ENCODE data around the gene DHRS9.

The DHRS9 gene

GRCh38 chr2:169069341-169069740 is at the start of gene DHRS9:
TSS of gene DHRS9 (plus strand) at chr2:169069563. CDS start at chr2:169081582, 12,019 bp downstream.
- H3K27me3 ChIP-seq (ENCODE audit: control insufficient read depth, insufficient read depth, low read length) = no peaks in the 10 kb centered on the region
- H3K36me3 ChIP-seq (ENCODE audit: control insufficient read depth, low read depth, low read length) = no peaks in the 10 kb centered on the region
- H3K4me3 ChIP-seq (ENCODE audit: low read length) = no peak within 1 kb of the TSS
- H3K27ac ChIP-seq (ENCODE audit: low read length) = no peak within 1 kb of the TSS
- no peaks in the 10 kb centered on the region for H3K9me3 ChIP-seq (ENCODE audit: control insufficient read depth, low read depth, low read length)
- H3K9ac ChIP-seq (ENCODE audit: low read length) = no peak within 1 kb of the TSS
- no peaks in the 10 kb centered on the region for H3K4me1 ChIP-seq (ENCODE audit: control insufficient read depth, low read depth, low read length)

GRCh38 chr2:169023161-169023560 is 46.2 kb upstream of the DHRS9 start:
- no peak overlapping the region for H3K9ac ChIP-seq (ENCODE audit: low read length)
- H3K9me3 ChIP-seq (ENCODE audit: control insufficient read depth, low read depth, low read length) = no peaks in the 10 kb centered on the region
- H3K27me3 ChIP-seq (ENCODE audit: control insufficient read depth, insufficient read depth, low read length) = no peaks in the 10 kb centered on the region
- H3K27ac ChIP-seq (ENCODE audit: low read length) = no peak overlapping the region
- H3K4me3 ChIP-seq (ENCODE audit: low read length) = no peak overlapping the region
- H3K36me3 ChIP-seq (ENCODE audit: control insufficient read depth, low read depth, low read length) = no peaks in the 10 kb centered on the region
- H3K4me1 ChIP-seq (ENCODE audit: control insufficient read depth, low read depth, low read length) = no peaks in the 10 kb centered on the region

- Histone ChIP-seq H3K27me3 (ENCODE audit: control insufficient read depth, insufficient read depth, low read length) (no peaks in the 10 kb centered on the region), H3K4me3 (ENCODE audit: low read length) (no peak overlapping the region), H3K27ac (ENCODE audit: low read length) (no peak overlapping the region)
Observed at GRCh38 chr2:169026056-169026455, 43.3 kb upstream of the DHRS9 start.

DNA sequence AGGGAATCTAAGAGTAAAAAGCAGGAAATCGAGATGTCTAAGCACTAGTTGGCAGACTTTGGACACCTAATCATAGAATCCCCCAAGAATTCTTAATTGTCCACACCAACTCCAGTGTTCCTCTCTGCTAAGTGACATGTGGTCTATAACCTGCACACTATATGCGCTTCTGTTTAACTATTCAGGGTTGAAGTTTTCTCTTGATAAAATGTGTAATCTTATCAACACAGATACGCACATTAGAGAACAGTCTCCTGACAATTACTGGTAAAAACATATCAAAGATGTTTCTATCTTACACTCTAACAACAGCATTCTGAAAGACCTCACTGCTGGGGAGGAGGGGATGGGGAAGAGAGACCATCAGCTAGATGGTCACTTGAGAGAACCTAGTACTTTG is 42.1 kb upstream of the DHRS9 start:
- Histone ChIP-seq H3K27ac (ENCODE audit: low read length) (no peak overlapping the region), H3K9me3 (ENCODE audit: control insufficient read depth, low read depth, low read length) (no peaks in the 10 kb centered on the region), H3K9ac (ENCODE audit: low read length) (no peak overlapping the region), H3K4me1 (ENCODE audit: control insufficient read depth, low read depth, low read length) (peaks cover 4% of the 10 kb centered on the region), H3K36me3 (ENCODE audit: control insufficient read depth, low read depth, low read length) (no peaks in the 10 kb centered on the region), H3K27me3 (ENCODE audit: control insufficient read depth, insufficient read depth, low read length) (no peaks in the 10 kb centered on the region), H3K4me3 (ENCODE audit: low read length) (no peak overlapping the region)

More at GRCh38 chr2:169026056-169026455, 43.3 kb upstream of the DHRS9 start:
- Histone ChIP-seq H3K36me3 (ENCODE audit: control insufficient read depth, low read depth, low read length) (no peaks in the 10 kb centered on the region), H3K9ac (ENCODE audit: low read length) (no peak overlapping the region), H3K4me1 (ENCODE audit: control insufficient read depth, low read depth, low read length) (no peaks in the 10 kb centered on the region), H3K9me3 (ENCODE audit: control insufficient read depth, low read depth, low read length) (no peaks in the 10 kb centered on the region)

DNA sequence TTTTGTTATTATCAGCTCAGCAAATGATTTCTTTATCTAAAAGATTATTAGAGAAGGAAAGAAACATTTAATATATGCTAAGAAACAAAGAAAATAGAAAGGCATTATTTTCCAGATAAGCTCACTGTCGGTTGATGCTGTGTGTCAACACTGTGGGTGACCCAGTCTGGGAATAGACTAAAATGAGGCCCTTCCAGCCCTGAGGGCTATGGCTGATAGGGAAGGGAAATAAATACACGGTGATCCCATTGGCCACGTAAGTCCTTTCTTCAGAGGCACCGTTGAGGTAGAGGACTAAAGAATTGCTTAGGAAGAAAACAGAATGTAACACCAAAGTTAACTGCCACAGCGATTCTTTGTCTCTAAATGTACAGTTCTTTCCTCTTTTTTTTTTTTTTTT is 40.0 kb upstream of the DHRS9 start:
- H3K27ac ChIP-seq (ENCODE audit: low read length) = no peak overlapping the region
- H3K27me3 ChIP-seq (ENCODE audit: control insufficient read depth, insufficient read depth, low read length) = no peaks in the 10 kb centered on the region
- no peaks in the 10 kb centered on the region for H3K9me3 ChIP-seq (ENCODE audit: control insufficient read depth, low read depth, low read length)
- no peak overlapping the region for H3K4me3 ChIP-seq (ENCODE audit: low read length)
- H3K4me1 ChIP-seq (ENCODE audit: control insufficient read depth, low read depth, low read length) = peaks cover 4% of the 10 kb centered on the region
- H3K36me3 ChIP-seq (ENCODE audit: control insufficient read depth, low read depth, low read length) = no peaks in the 10 kb centered on the region
- no peak overlapping the region for H3K9ac ChIP-seq (ENCODE audit: low read length)

GRCh38 chr2:169031202-169031601 is 38.2 kb upstream of the DHRS9 start, which contains the start of gene ABCB11:
TSS of gene ABCB11 (minus strand) at chr2:169031324. CDS start at chr2:169018125, 13,199 bp downstream.
- Histone ChIP-seq H3K27ac (ENCODE audit: low read length) (no peak within 1 kb of the TSS), H3K9me3 (ENCODE audit: control insufficient read depth, low read depth, low read length) (no peaks in the 10 kb centered on the region), H3K9ac (ENCODE audit: low read length) (no peak within 1 kb of the TSS), H3K27me3 (ENCODE audit: control insufficient read depth, insufficient read depth, low read length) (no peaks in the 10 kb centered on the region), H3K4me1 (ENCODE audit: control insufficient read depth, low read depth, low read length) (peaks cover 4% of the 10 kb centered on the region), H3K36me3 (ENCODE audit: control insufficient read depth, low read depth, low read length) (no peaks in the 10 kb centered on the region), H3K4me3 (ENCODE audit: low read length) (no peak within 1 kb of the TSS)

- Histone ChIP-seq H3K27me3 (ENCODE audit: control insufficient read depth, insufficient read depth, low read length) (no peaks in the 10 kb centered on the region), H3K27ac (ENCODE audit: low read length) (no peak overlapping the region), H3K4me1 (ENCODE audit: control insufficient read depth, low read depth, low read length) (peaks cover 4% of the 10 kb centered on the region), H3K9ac (ENCODE audit: low read length) (no peak overlapping the region), H3K4me3 (ENCODE audit: low read length) (no peak overlapping the region), H3K9me3 (ENCODE audit: control insufficient read depth, low read depth, low read length) (no peaks in the 10 kb centered on the region), H3K36me3 (ENCODE audit: control insufficient read depth, low read depth, low read length) (no peaks in the 10 kb centered on the region)
Observed at GRCh38 chr2:169034256-169034655, 35.1 kb upstream of the DHRS9 start.

GRCh38 chr2:169034984-169035544 is 34.3 kb upstream of the DHRS9 start:
- Histone ChIP-seq H3K27ac (ENCODE audit: low read length) (no peak overlapping the region), H3K36me3 (ENCODE audit: control insufficient read depth, low read depth, low read length) (no peaks in the 10 kb centered on the region), H3K27me3 (ENCODE audit: control insufficient read depth, insufficient read depth, low read length) (no peaks in the 10 kb centered on the region)

DNA sequence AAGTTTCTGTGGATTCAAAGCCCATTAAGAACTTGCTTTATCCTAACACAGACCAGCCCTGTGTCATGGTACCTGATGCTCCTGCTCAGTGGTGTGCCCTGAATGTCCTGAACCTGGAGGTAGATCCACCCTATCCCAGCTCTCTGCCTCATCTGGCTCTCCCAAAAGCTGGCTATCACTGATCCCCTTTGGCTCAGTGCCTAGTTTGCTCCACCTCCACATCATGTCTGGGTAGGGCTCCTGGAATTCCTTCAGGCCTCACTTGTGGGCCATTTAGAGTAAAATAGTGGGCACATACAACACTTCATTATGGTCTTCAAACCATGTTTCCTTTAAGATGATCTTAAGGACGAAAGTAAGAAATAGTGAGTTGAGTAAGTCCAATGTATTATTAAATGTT is 33.5 kb upstream of the DHRS9 start:
- Histone ChIP-seq H3K36me3 (ENCODE audit: control insufficient read depth, low read depth, low read length) (no peaks in the 10 kb centered on the region), H3K27me3 (ENCODE audit: control insufficient read depth, insufficient read depth, low read length) (no peaks in the 10 kb centered on the region), H3K4me1 (ENCODE audit: control insufficient read depth, low read depth, low read length) (peaks cover 4% of the 10 kb centered on the region), H3K9ac (ENCODE audit: low read length) (no peak overlapping the region), H3K4me3 (ENCODE audit: low read length) (no peak overlapping the region), H3K9me3 (ENCODE audit: control insufficient read depth, low read depth, low read length) (no peaks in the 10 kb centered on the region), H3K27ac (ENCODE audit: low read length) (no peak overlapping the region)

More at GRCh38 chr2:169034984-169035544, 34.3 kb upstream of the DHRS9 start:
- H3K4me3 ChIP-seq (ENCODE audit: low read length) = no peak overlapping the region
- H3K9me3 ChIP-seq (ENCODE audit: control insufficient read depth, low read depth, low read length) = no peaks in the 10 kb centered on the region
- no peak overlapping the region for H3K9ac ChIP-seq (ENCODE audit: low read length)
- H3K4me1 ChIP-seq (ENCODE audit: control insufficient read depth, low read depth, low read length) = peaks cover 4% of the 10 kb centered on the region

DNA sequence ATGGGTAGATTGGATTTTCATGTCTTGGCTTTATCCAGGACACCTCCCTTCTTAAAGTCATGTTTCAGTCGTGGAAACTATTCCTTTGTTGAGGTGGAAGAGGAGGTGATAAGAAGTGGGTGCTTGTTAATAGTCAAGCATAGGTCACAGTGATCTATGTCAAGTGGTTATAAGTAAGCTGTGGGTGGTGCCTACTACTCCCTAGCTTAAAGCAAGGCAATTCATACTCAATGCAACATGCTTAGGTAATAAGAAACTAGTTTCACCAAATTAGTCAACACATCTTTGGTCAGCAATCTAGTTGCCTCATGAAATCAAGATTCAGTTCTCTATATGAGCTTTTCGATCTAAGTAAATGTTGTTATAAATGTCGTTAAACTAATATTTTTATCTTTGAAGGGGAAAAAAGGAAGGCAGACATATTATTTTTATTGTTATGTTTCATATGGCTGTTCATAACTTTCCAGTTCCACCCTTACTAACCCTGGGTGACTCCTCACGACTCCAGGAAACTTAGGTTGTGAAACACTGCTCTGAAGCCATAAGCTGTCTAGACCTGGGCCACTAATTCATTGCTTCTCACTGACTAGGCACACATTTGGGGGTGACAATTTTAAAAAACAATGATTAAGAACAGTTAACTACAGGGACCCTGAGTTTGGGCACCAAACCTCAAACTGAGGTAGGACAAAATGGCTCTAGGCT is 32.5 kb upstream of the DHRS9 start:
- no peak overlapping the region for H3K27ac ChIP-seq (ENCODE audit: low read length)
- no peaks in the 10 kb centered on the region for H3K9me3 ChIP-seq (ENCODE audit: control insufficient read depth, low read depth, low read length)
- H3K9ac ChIP-seq (ENCODE audit: low read length) = no peak overlapping the region
- H3K4me1 ChIP-seq (ENCODE audit: control insufficient read depth, low read depth, low read length) = peaks cover 1% of the 10 kb centered on the region
- no peaks in the 10 kb centered on the region for H3K36me3 ChIP-seq (ENCODE audit: control insufficient read depth, low read depth, low read length)
- H3K4me3 ChIP-seq (ENCODE audit: low read length) = no peak overlapping the region
- no peaks in the 10 kb centered on the region for H3K27me3 ChIP-seq (ENCODE audit: control insufficient read depth, insufficient read depth, low read length)

DNA sequence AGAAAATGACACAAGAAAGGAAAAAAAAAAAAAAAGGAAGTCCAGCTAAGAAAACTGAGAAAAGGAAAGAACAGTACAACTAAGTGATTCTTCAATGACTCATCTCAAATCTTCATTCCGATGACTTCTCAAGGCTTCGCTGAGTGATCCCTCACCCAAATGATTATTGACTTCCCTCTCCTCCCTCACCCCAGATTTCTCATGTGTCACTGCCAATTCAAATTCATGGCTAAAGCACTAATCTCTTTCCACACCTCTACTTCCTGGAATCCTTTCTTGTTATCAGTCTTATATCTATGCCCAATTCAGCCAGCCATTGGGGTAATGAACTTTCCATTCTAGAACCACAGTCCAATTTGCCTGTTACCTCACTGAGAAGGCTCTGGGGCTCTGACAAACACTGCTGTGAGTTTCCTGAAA is 31.0 kb upstream of the DHRS9 start:
- H3K36me3 ChIP-seq (ENCODE audit: control insufficient read depth, low read depth, low read length) = no peaks in the 10 kb centered on the region
- H3K27me3 ChIP-seq (ENCODE audit: control insufficient read depth, insufficient read depth, low read length) = no peaks in the 10 kb centered on the region
- no peaks in the 10 kb centered on the region for H3K4me1 ChIP-seq (ENCODE audit: control insufficient read depth, low read depth, low read length)
- no peak overlapping the region for H3K4me3 ChIP-seq (ENCODE audit: low read length)
- H3K9me3 ChIP-seq (ENCODE audit: control insufficient read depth, low read depth, low read length) = peaks cover 10% of the 10 kb centered on the region
- H3K27ac ChIP-seq (ENCODE audit: low read length) = no peak overlapping the region
- no peak overlapping the region for H3K9ac ChIP-seq (ENCODE audit: low read length)

GRCh38 chr2:169039702-169040101 is 29.7 kb upstream of the DHRS9 start:
- no peaks in the 10 kb centered on the region for H3K4me1 ChIP-seq (ENCODE audit: control insufficient read depth, low read depth, low read length)
- no peak overlapping the region for H3K4me3 ChIP-seq (ENCODE audit: low read length)
- no peak overlapping the region for H3K27ac ChIP-seq (ENCODE audit: low read length)
- H3K36me3 ChIP-seq (ENCODE audit: control insufficient read depth, low read depth, low read length) = no peaks in the 10 kb centered on the region
- peaks cover 10% of the 10 kb centered on the region for H3K9me3 ChIP-seq (ENCODE audit: control insufficient read depth, low read depth, low read length)
- no peaks in the 10 kb centered on the region for H3K27me3 ChIP-seq (ENCODE audit: control insufficient read depth, insufficient read depth, low read length)
- no peak overlapping the region for H3K9ac ChIP-seq (ENCODE audit: low read length)

Measured in iPS-18a (cell line).